ENCODE results near the gene TMEM179.

TMEM179 gene

GRCh38 chr14:104573930-104574329 is 30.6 kb downstream of the TMEM179 start:
- Histone ChIP-seq H3K27me3 (ENCODE audit: insufficient read depth, low read depth, severe bottlenecking) (no peaks in the 10 kb centered on the region), H3K9me3 (ENCODE audit: severe bottlenecking) (no peaks in the 10 kb centered on the region), H3K27ac (peak overlapping the region; percentile 59), H3K4me3 (ENCODE audit: low read depth, low read length) (peak overlapping the region; percentile 15; the same call in 1 of the 2 replicates), H3K36me3 (no peaks in the 10 kb centered on the region)
- no peak for TF ChIP-seq CTCF (IDR thresholded peaks at IDR 0.05; ENCODE audit: low read depth, low read length)
- DNase-seq: peak; percentile 92

GRCh38 chr14:104572668-104573067 is 31.9 kb downstream of the TMEM179 start:
- Histone ChIP-seq H3K9me3 (ENCODE audit: severe bottlenecking) (no peaks in the 10 kb centered on the region), H3K4me3 (ENCODE audit: low read depth, low read length) (no peak overlapping the region), H3K27ac (no peak overlapping the region), H3K36me3 (no peaks in the 10 kb centered on the region), H3K27me3 (ENCODE audit: insufficient read depth, low read depth, severe bottlenecking) (no peaks in the 10 kb centered on the region)
- DNase-seq: no peak
- no peak for TF ChIP-seq CTCF (IDR thresholded peaks at IDR 0.05; ENCODE audit: low read depth, low read length)

GRCh38 chr14:104572024-104572626 is 32.4 kb downstream of the TMEM179 start:
- Histone ChIP-seq H3K27ac (peak overlapping the region; percentile 22; the same call in 1 of the 2 replicates), H3K27me3 (ENCODE audit: insufficient read depth, low read depth, severe bottlenecking) (no peaks in the 10 kb centered on the region), H3K9me3 (ENCODE audit: severe bottlenecking) (no peaks in the 10 kb centered on the region), H3K36me3 (no peaks in the 10 kb centered on the region), H3K4me3 (ENCODE audit: low read depth, low read length) (no peak overlapping the region)
- TF ChIP-seq CTCF (IDR thresholded peaks at IDR 0.05; ENCODE audit: low read depth, low read length): no peak
- DNase-seq: no peak

- Histone ChIP-seq H3K4me3 (ENCODE audit: low read depth, low read length) (no peak overlapping the region), H3K36me3 (no peaks in the 10 kb centered on the region), H3K27ac (no peak overlapping the region), H3K9me3 (ENCODE audit: severe bottlenecking) (no peaks in the 10 kb centered on the region), H3K27me3 (ENCODE audit: insufficient read depth, low read depth, severe bottlenecking) (no peaks in the 10 kb centered on the region)
- DNase-seq: no peak
- no peak for TF ChIP-seq CTCF (IDR thresholded peaks at IDR 0.05; ENCODE audit: low read depth, low read length)
Measured at GRCh38 chr14:104571246-104571645, 33.3 kb downstream of the TMEM179 start.

- Histone ChIP-seq H3K9me3 (ENCODE audit: severe bottlenecking) (no peaks in the 10 kb centered on the region), H3K27me3 (ENCODE audit: insufficient read depth, low read depth, severe bottlenecking) (no peaks in the 10 kb centered on the region), H3K27ac (no peak overlapping the region), H3K36me3 (no peaks in the 10 kb centered on the region), H3K4me3 (ENCODE audit: low read depth, low read length) (no peak overlapping the region)
- DNase-seq: no peak
- no peak for TF ChIP-seq CTCF (IDR thresholded peaks at IDR 0.05; ENCODE audit: low read depth, low read length)
Measured at GRCh38 chr14:104569435-104569834, 35.1 kb downstream of the TMEM179 start.

GRCh38 chr14:104568620-104569019 is 36.0 kb downstream of the TMEM179 start:
- TF ChIP-seq CTCF (IDR thresholded peaks at IDR 0.05; ENCODE audit: low read depth, low read length): no peak
- H3K27ac ChIP-seq: no peak overlapping the region
- no peaks in the 10 kb centered on the region for H3K9me3 ChIP-seq (ENCODE audit: severe bottlenecking)
- no peak for DNase-seq
- H3K4me3 ChIP-seq (ENCODE audit: low read depth, low read length): no peak overlapping the region
- no peaks in the 10 kb centered on the region for H3K36me3 ChIP-seq
- H3K27me3 ChIP-seq (ENCODE audit: insufficient read depth, low read depth, severe bottlenecking): no peaks in the 10 kb centered on the region

Data from WERI-Rb-1 (cell line).